ENCODE data around the gene ZAR1. TPM values are rescaled to one million over a fixed set of nuclear protein-coding genes. Genes with fewer than 3 reads are reported as not detected.

Gene ZAR1
- total RNA-seq: not detected in 2 replicates

GRCh38 chr4:48490012-48490679 lies at the start of gene ZAR1:
Gene ZAR1, plus strand, starts transcription at chr4:48490252. Its CDS starts 40 bp downstream, at chr4:48490292.

GRCh38 chr4:48483006-48483776 lies 6.9 kb upstream of the ZAR1 start, which contains the start of gene SLC10A4:
Gene SLC10A4, plus strand, starts transcription at chr4:48483343. Its CDS starts 219 bp downstream, at chr4:48483562.

Other genes starting within 250 kb of the ZAR1 start
- gene TEC, start 220.4 kb upstream of the ZAR1 start, total RNA-seq: 0.91 and 1.8 TPM in 2 replicates
- 73.6 and 107 TPM in 2 replicates for gene SLAIN2, start 148.7 kb upstream of the ZAR1 start, total RNA-seq
- gene SLC10A4, start 6.9 kb upstream of the ZAR1 start, total RNA-seq: not detected in 2 replicates

Data from articular chondrocyte of knee joint (primary cell).